Hepatocyte (in vitro differentiated cells): ENCODE results near the gene DAPK2. TPM values are rescaled to one million over a fixed set of nuclear protein-coding genes. Genes with fewer than 3 reads are reported as not detected.

ENCODE experiments used
- DNase-seq: peaks from one replicate; pipeline ENCODE4 v3.0.0-alpha.2; 2016; ENCODE audit warnings: low spot score
- H2AFZ ChIP-seq: fragments of 200-600 bp; sonication (generic); 2 replicates; pipeline ENCODE4 v1.6.0; 2016; ENCODE audit warnings: antibody characterized with exemption, mild to moderate bottlenecking
- H3K27ac ChIP-seq: fragments of 200-600 bp; sonication (generic); 2 replicates; pipeline ENCODE4 v1.5.1; 2016; ENCODE audit warnings: mild to moderate bottlenecking
- H3K27me3 ChIP-seq: fragments of 200-600 bp; sonication (generic); 2 replicates; pipeline ENCODE4 v1.6.1; 2016
- H3K36me3 ChIP-seq: fragments of 200-600 bp; sonication (generic); replicated peaks from 2 replicates; pipeline ENCODE4 v1.5.1; 2016; ENCODE audit warnings: low read depth; ENCODE audit not compliant: insufficient read depth
- H3K4me1 ChIP-seq: fragments of 200-600 bp; sonication (generic); 2 replicates; pipeline ENCODE4 v1.5.1; 2016; ENCODE audit warnings: mild to moderate bottlenecking, moderate library complexity; ENCODE audit not compliant: insufficient read depth
- H3K4me2 ChIP-seq: fragments of 200-600 bp; sonication (generic); 2 replicates; pipeline ENCODE4 v1.6.0; 2016
- H3K4me3 ChIP-seq: fragments of 200-600 bp; sonication (generic); 2 replicates; pipeline ENCODE4 v1.5.1; 2016; ENCODE audit warnings: mild to moderate bottlenecking
- H3K79me2 ChIP-seq: fragments of 200-600 bp; sonication (generic); 2 replicates; pipeline ENCODE4 v1.6.0; 2017; ENCODE audit warnings: mild to moderate bottlenecking
- H3K9me2 ChIP-seq: fragments of 200-600 bp; sonication (generic); replicated peaks from 2 replicates; pipeline ENCODE4 v1.6.0; 2017; ENCODE audit warnings: mild to moderate bottlenecking; ENCODE audit not compliant: insufficient read depth
- H3K9me3 ChIP-seq: fragments of 200-600 bp; sonication (generic); 2 replicates; pipeline ENCODE4 v1.5.1; 2016; ENCODE audit warnings: low read depth, mild to moderate bottlenecking
- H4K20me1 ChIP-seq: fragments of 200-600 bp; sonication (generic); 2 replicates; pipeline ENCODE4 v1.6.0; 2016; ENCODE audit warnings: mild to moderate bottlenecking; ENCODE audit not compliant: insufficient read depth, poor library complexity, severe bottlenecking
- CTCF ChIP-seq: fragments of 200-600 bp; sonication (generic); IDR thresholded peaks from 2 replicates; pipeline ENCODE4 v1.5.1; 2016; ENCODE audit warnings: antibody characterized with exemption, mild to moderate bottlenecking; ENCODE audit not compliant: poor library complexity
- EZH2 ChIP-seq: fragments of 200-600 bp; sonication (generic); IDR thresholded peaks from 2 replicates; pipeline ENCODE4 v1.6.1; 2016; ENCODE audit warnings: antibody characterized with exemption, mild to moderate bottlenecking, borderline replicate concordance
- EZH2phosphoT487 ChIP-seq: fragments of 200-600 bp; sonication (generic); IDR thresholded peaks from one replicate; pipeline ENCODE4 v1.6.1; 2018; ENCODE audit warnings: antibody characterized with exemption, mild to moderate bottlenecking, low read depth, moderate library complexity; ENCODE audit not compliant: unreplicated experiment, severe bottlenecking
- WGBS: methylation state at CpG from one replicate; pipeline ENCODE4 v1.1.6; 2016; ENCODE audit warnings: low lambda C conversion rate; ENCODE audit errors: missing lambda C conversion rate; 5-methylcytosine and 5-hydroxymethylcytosine counted together
- polyA plus RNA-seq: library from polyadenylated mRNA; unstranded; fragments of >200 nt; fragmentation: Nextera tagmentation; extraction: Ambion mirVana; gene quantifications from 2 replicates; pipeline ENCODE4 v1.2.1, GENCODE V29; 2016
- total RNA-seq: library from RNA; depleted of rRNA; stranded (reverse); fragments of >200 nt; gene quantifications from 2 replicates; pipeline ENCODE4 v1.2.3, GENCODE V29; 2014

The DAPK2 gene
- total and polyA plus RNA-seq, 2 experiments from 2014 or later = 4.9 to 5.1 TPM

GRCh38 chr15:64052925-64053491 is 6.7 kb upstream of the DAPK2 start:
- Histone ChIP-seq H3K4me1 (peaks cover 8% of the 10 kb centered on the region), H3K36me3 (no peaks in the 10 kb centered on the region), H3K79me2 (no peaks in the 10 kb centered on the region), H3K4me2 (no peak overlapping the region), H3K27ac (no peak overlapping the region), H3K27me3 (no peaks in the 10 kb centered on the region), H3K4me3 (no peak overlapping the region), H3K9me3 (no peaks in the 10 kb centered on the region), H2AFZ (no peak overlapping the region), H3K9me2 (no peaks in the 10 kb centered on the region), H4K20me1 (no peaks in the 10 kb centered on the region)
- 81% methylated on average over 5 of the region's 5 CpGs for WGBS
- DNase-seq = no peak
- TF ChIP-seq CTCF (no peak), EZH2phosphoT487 (no peak), EZH2 (no peak)

- Histone ChIP-seq H3K36me3 (no peaks in the 10 kb centered on the region), H3K27me3 (peaks cover 5% of the 10 kb centered on the region), H3K4me3 (no peak overlapping the region), H3K9me3 (no peaks in the 10 kb centered on the region), H4K20me1 (no peaks in the 10 kb centered on the region), H3K4me1 (peaks cover 12% of the 10 kb centered on the region), H3K4me2 (no peak overlapping the region), H3K79me2 (no peaks in the 10 kb centered on the region), H2AFZ (no peak overlapping the region), H3K9me2 (no peaks in the 10 kb centered on the region), H3K27ac (no peak overlapping the region)
- DNase-seq = no peak
- no peak for TF ChIP-seq EZH2
- no peak for TF ChIP-seq EZH2phosphoT487
- TF ChIP-seq CTCF = no peak
- 80% methylated on average over 6 of the region's 6 CpGs for WGBS
Measured at GRCh38 chr15:64051407-64052259, 5.3 kb upstream of the DAPK2 start.

- Histone ChIP-seq H3K27ac (no peak overlapping the region), H3K27me3 (peaks cover 5% of the 10 kb centered on the region), H3K4me3 (no peak overlapping the region), H3K4me2 (no peak overlapping the region), H2AFZ (no peak overlapping the region), H3K36me3 (no peaks in the 10 kb centered on the region), H3K79me2 (no peaks in the 10 kb centered on the region), H3K9me3 (no peaks in the 10 kb centered on the region), H3K4me1 (peaks cover 14% of the 10 kb centered on the region), H3K9me2 (no peaks in the 10 kb centered on the region), H4K20me1 (no peaks in the 10 kb centered on the region)
- no peak for DNase-seq
- no peak for TF ChIP-seq EZH2
- no peak for TF ChIP-seq EZH2phosphoT487
- TF ChIP-seq CTCF = no peak
- WGBS = 93% methylated on average over 2 of the region's 2 CpGs
Measured at GRCh38 chr15:64051093-64051402, 4.8 kb upstream of the DAPK2 start.
